ENCODE data around the gene CAMK2B.

DNA sequence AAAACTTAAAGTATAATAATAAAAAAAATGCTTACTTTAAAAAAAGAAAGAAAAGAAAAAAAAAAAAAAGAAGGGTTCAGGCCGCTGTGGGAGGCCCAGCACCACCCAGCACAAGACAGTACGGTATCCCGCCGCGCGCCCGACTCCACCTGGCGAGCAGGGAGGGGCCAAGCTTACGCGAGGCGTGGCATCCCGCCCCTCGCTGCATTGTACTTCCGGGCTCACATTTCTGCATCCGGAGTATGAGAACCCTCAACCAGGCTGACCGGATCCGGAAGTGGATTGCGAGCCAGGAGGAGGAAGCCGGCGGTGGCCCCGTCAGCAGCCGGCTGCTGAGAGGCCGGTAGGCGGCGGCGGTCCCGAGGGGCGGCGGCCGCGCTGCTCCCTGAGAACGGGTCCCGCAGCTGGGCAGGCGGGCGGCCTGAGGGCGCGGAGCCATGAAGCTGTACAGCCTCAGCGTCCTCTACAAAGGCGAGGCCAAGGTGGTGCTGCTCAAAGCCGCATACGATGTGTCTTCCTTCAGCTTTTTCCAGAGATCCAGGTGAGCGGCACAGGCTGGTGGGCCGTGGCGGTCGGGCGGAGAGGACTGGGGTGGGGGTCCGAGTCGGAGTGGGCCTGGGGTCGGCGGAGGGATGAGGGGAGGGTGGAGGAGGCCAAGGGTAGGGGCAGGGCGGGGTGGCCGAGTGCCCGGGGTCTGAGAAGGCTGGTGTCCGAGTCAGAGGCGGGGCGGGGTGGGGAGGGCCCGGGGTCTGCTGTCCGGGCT is 124.5 kb downstream of the CAMK2B start, which contains the start of gene YKT6:
- TF ChIP-seq EZH2phosphoT487 (IDR thresholded peaks at IDR 0.05) (no peak), EZH2 (IDR thresholded peaks at IDR 0.05) (no peak)
